H1 (cell line): ENCODE data around the gene CPTP. TPM values are rescaled to one million over a fixed set of nuclear protein-coding genes. Genes with fewer than 3 reads are reported as not detected.

Source experiments
- CTCF ChIA-PET: fragments of 300-600 bp; sonication (Branson Sonifier 250); formaldehyde crosslinking; loops from one replicate; lab custom pipeline; 2021; ENCODE audit not compliant: partially characterized antibody; lab: Charles Lee
- POLR2A ChIA-PET: fragments of 300-600 bp; sonication (Branson Sonifier 250); formaldehyde crosslinking; loops from one replicate; lab custom pipeline; 2021; ENCODE audit warnings: inconsistent platforms; ENCODE audit not compliant: partially characterized antibody; lab: Charles Lee
- DNase-seq, 2 experiments: peaks; one replicate each; pipeline versions ENCODE4 v3.0.0 to v3.0.0-alpha.2; 2010 to 2022; ENCODE audit warnings: low spot score in 2 of 2, low read depth in 1 of 2, mixed read lengths in 1 of 2
- FAIRE-seq: peaks from 2 replicates; lab custom pipeline; 2011; peaks lifted over from hg19 to GRCh38; lab: Jason Lieb, UNC
- H2AFZ ChIP-seq: 2 replicates; pipeline ENCODE4 v1.8.1; 2012; ENCODE audit warnings: low read length, inconsistent platforms
- H2AK5ac ChIP-seq: 2 replicates; pipeline ENCODE4 v1.6.1; 2013; ENCODE audit warnings: low read depth, low read length
- H2BK120ac ChIP-seq: replicated peaks from 2 replicates; pipeline ENCODE3; 2013; ENCODE audit warnings: low read depth, low read length, inconsistent platforms
- H2BK12ac ChIP-seq: 2 replicates; pipeline ENCODE4 v1.6.1; 2013; ENCODE audit warnings: low read depth, low read length
- H2BK15ac ChIP-seq: 2 replicates; pipeline ENCODE4 v1.6.1; 2013; ENCODE audit warnings: low read length
- H2BK20ac ChIP-seq: 2 replicates; pipeline ENCODE4 v1.6.1; 2013; ENCODE audit warnings: low read length
- H2BK5ac ChIP-seq: 2 replicates; pipeline ENCODE4 v1.6.1; 2013; ENCODE audit warnings: low read depth, low read length
- H3K14ac ChIP-seq: 2 replicates; pipeline ENCODE4 v1.6.1; 2013; ENCODE audit warnings: inconsistent platforms; ENCODE audit not compliant: insufficient read length
- H3K18ac ChIP-seq: 2 replicates; pipeline ENCODE4 v1.6.1; 2013; ENCODE audit warnings: low read length; ENCODE audit errors: extremely low read depth
- H3K23ac ChIP-seq: 2 replicates; pipeline ENCODE4 v1.6.1; 2013; ENCODE audit warnings: inconsistent platforms; ENCODE audit not compliant: insufficient read length
- H3K23me2 ChIP-seq: 2 replicates; pipeline ENCODE4 v1.6.1; 2013; ENCODE audit warnings: low read depth, low read length
- H3K27ac ChIP-seq: 2 replicates; pipeline ENCODE4 v1.6.1; 2011; ENCODE audit warnings: low read depth, low read length, inconsistent platforms
- H3K27me3 ChIP-seq, 4 experiments: replicated peaks in 1 of 4; 1 replicate in 1 of 4; 2 replicates in 3 of 4; pipeline versions ENCODE4 v1.6.1 to v1.8.1; 2011 to 2013; ENCODE audit warnings: low read length in 3 of 4, mild to moderate bottlenecking in 3 of 4, inconsistent platforms in 2 of 4, mixed read lengths in 2 of 4, moderate library complexity in 1 of 4; ENCODE audit not compliant: control insufficient read depth in 3 of 4, insufficient read depth in 3 of 4; ENCODE audit errors: extremely low read depth in 1 of 4
- H3K36me3 ChIP-seq, 4 experiments: 2 replicates each; pipeline versions ENCODE4 v1.6.1 to v1.8.1; 2011 to 2013; ENCODE audit warnings: mild to moderate bottlenecking in 4 of 4, low read length in 3 of 4, moderate library complexity in 2 of 4, control low read depth in 1 of 4, inconsistent platforms in 1 of 4; ENCODE audit not compliant: insufficient read depth in 4 of 4, control insufficient read depth in 2 of 4
- H3K4ac ChIP-seq: replicated peaks from 2 replicates; pipeline ENCODE3; 2013; ENCODE audit warnings: low read length, low read depth, mixed read lengths, inconsistent platforms; ENCODE audit not compliant: insufficient read length
- H3K4me1 ChIP-seq, 4 experiments: replicated peaks in 1 of 4; 1 replicate in 1 of 4; 2 replicates in 3 of 4; pipeline versions ENCODE4 v1.6.1 to v1.8.1; 2011 to 2013; ENCODE audit warnings: low read length in 3 of 4, inconsistent platforms in 2 of 4, mixed read lengths in 1 of 4; ENCODE audit not compliant: insufficient read depth in 4 of 4, control insufficient read depth in 3 of 4
- H3K4me2 ChIP-seq, 2 experiments: 2 replicates each; pipeline versions ENCODE4 v1.6.1 to v1.8.1; 2011 to 2013; ENCODE audit warnings: low read depth in 2 of 2, low read length in 2 of 2, control low read depth in 1 of 2, inconsistent platforms in 1 of 2, mild to moderate bottlenecking in 1 of 2; ENCODE audit not compliant: insufficient read depth in 1 of 2
- H3K4me3 ChIP-seq, 4 experiments: fragments of 200-600, 300-600 bp in 1 of 4; sonication (generic), shearing (Covaris generic), sonication (Bioruptor Twin) in 1 of 4; 2 replicates each; pipeline versions ENCODE4 v1.5.1 to v1.8.1; 2011 to 2016; ENCODE audit warnings: low read length in 4 of 4, low read depth in 3 of 4, control low read depth in 2 of 4, inconsistent platforms in 2 of 4, mild to moderate bottlenecking in 2 of 4, mixed read lengths in 1 of 4, moderate library complexity in 1 of 4; ENCODE audit not compliant: insufficient read depth in 2 of 4; ENCODE audit errors: extremely low read depth in 1 of 4
- H3K56ac ChIP-seq: replicated peaks from 2 replicates; pipeline ENCODE3; 2013; ENCODE audit warnings: low read depth, mild to moderate bottlenecking, mixed read lengths, low read length, inconsistent platforms; ENCODE audit not compliant: insufficient read length
- H3K79me1 ChIP-seq: 2 replicates; pipeline ENCODE4 v1.6.1; 2013; ENCODE audit warnings: low read depth, low read length, control low read depth
- H3K79me2 ChIP-seq, 2 experiments: 2 replicates each; pipeline versions ENCODE4 v1.6.1 to v1.8.1; 2012 to 2013; ENCODE audit warnings: low read length in 2 of 2, mild to moderate bottlenecking in 2 of 2, inconsistent platforms in 1 of 2; ENCODE audit not compliant: insufficient read depth in 2 of 2, control insufficient read depth in 1 of 2
- H3K9ac ChIP-seq, 4 experiments: replicated peaks in 1 of 4; 1 replicate in 1 of 4; 2 replicates in 3 of 4; pipeline versions ENCODE4 v1.6.1 to v1.8.1; 2011 to 2013; ENCODE audit warnings: low read depth in 3 of 4, low read length in 3 of 4, control low read depth in 2 of 4, mild to moderate bottlenecking in 2 of 4, moderate library complexity in 2 of 4, inconsistent platforms in 1 of 4; ENCODE audit errors: extremely low read depth in 1 of 4
- H3K9me3 ChIP-seq, 2 experiments: 2 replicates each; pipeline versions ENCODE4 v1.6.1 to v1.8.1; 2012 to 2013; ENCODE audit warnings: mild to moderate bottlenecking in 2 of 2, moderate library complexity in 2 of 2, control low read depth in 1 of 2, inconsistent platforms in 1 of 2, low read depth in 1 of 2, low read length in 1 of 2, mixed read lengths in 1 of 2; ENCODE audit not compliant: insufficient read depth in 2 of 2
- H4K20me1 ChIP-seq, 2 experiments: replicated peaks in 1 of 2; 2 replicates each; pipeline versions ENCODE3 to v1.8.1; 2011 to 2013; ENCODE audit warnings: inconsistent platforms in 2 of 2, low read length in 2 of 2, mild to moderate bottlenecking in 1 of 2; ENCODE audit not compliant: insufficient read depth in 2 of 2, control insufficient read depth in 1 of 2
- H4K5ac ChIP-seq: 2 replicates; pipeline ENCODE4 v1.6.1; 2013; ENCODE audit warnings: low read length, low read depth, mixed read lengths, inconsistent platforms; ENCODE audit not compliant: insufficient read length
- H4K8ac ChIP-seq: 2 replicates; pipeline ENCODE4 v1.8.0; 2013; ENCODE audit warnings: mild to moderate bottlenecking, moderate library complexity, low read length, inconsistent platforms; ENCODE audit not compliant: insufficient read depth; ENCODE audit errors: extremely low read depth
- H4K91ac ChIP-seq: replicated peaks from 2 replicates; pipeline ENCODE3; 2013; ENCODE audit warnings: low read length, mixed read lengths, inconsistent platforms; ENCODE audit not compliant: insufficient read length
- POLR2AphosphoS5 ChIP-seq: IDR thresholded peaks from 2 replicates; pipeline ENCODE4 v1.6.1; 2011; ENCODE audit warnings: low read depth, low read length
- SIX5 ChIP-seq: IDR thresholded peaks from 2 replicates; pipeline ENCODE4 v1.6.1; 2011; ENCODE audit warnings: mild to moderate bottlenecking, low read depth, low read length
- WGBS, 2 experiments: shearing (Covaris generic) in 1 of 2; methylation state at CpG; one replicate each; pipeline versions ENCODE4 v1.1.6 to v1.1.7; 2013 to 2015; ENCODE audit warnings: low lambda C conversion rate in 2 of 2, mixed read lengths in 2 of 2, inconsistent platforms in 1 of 2, low coverage in 1 of 2, missing lambda C conversion rate in 1 of 2; ENCODE audit not compliant: insufficient replicate concordance in 2 of 2, insufficient coverage in 1 of 2, insufficient read length in 1 of 2; ENCODE audit errors: extremely low coverage in 1 of 2, missing lambda C conversion rate in 1 of 2; 5-methylcytosine and 5-hydroxymethylcytosine counted together
- polyA plus RNA-seq, 7 experiments: library from polyadenylated mRNA; depleted of rRNA in 3 of 7; stranded (reverse) in 5 of 7; unstranded in 2 of 7; fragments of >200 nt in 5 of 7; fragments of 200-250 nt in 2 of 7; gene quantifications; 1 replicate in 5 of 7; 2 replicates in 1 of 7; 4 replicates in 1 of 7; pipeline versions ENCODE4 v1.2.1 to v1.2.3, GENCODE V29; 2011 to 2013; ENCODE audit warnings: missing spikeins in 2 of 7, mixed read lengths in 2 of 7
- total RNA-seq: library from RNA; stranded (reverse); fragmentation: NEBNext Ultra II Directional; extraction: Animal tissue kit (Norgen Biotek cat#: 25700); gene quantifications from 2 replicates; pipeline ENCODE4 v1.2.1, GENCODE V29; 2021

CPTP gene
- total and polyA plus RNA-seq, 2 of the 8 experiments (the other 6 are each of a cell fraction or from before 2014, with no cell fraction given) = 8.1 to 10.6 TPM

DNA sequence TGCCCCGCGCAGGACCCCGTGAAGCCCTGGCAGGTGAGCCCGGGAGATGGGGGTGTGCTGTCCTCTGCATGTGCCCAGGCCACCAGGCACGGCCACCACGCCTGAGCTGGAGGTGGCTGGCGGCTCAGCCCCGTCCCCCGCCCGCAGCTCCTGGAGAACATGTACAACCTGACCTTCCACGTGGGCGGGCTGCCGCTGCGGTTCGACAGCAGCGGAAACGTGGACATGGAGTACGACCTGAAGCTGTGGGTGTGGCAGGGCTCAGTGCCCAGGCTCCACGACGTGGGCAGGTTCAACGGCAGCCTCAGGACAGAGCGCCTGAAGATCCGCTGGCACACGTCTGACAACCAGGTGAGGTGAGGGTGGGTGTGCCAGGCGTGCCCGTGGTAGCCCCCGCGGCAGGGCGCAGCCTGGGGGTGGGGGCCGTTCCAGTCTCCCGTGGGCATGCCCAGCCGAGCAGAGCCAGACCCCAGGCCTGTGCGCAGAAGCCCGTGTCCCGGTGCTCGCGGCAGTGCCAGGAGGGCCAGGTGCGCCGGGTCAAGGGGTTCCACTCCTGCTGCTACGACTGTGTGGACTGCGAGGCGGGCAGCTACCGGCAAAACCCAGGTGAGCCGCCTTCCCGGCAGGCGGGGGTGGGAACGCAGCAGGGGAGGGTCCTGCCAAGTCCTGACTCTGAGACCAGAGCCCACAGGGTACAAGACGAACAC lies 8.3 kb downstream of the CPTP start:
- Histone ChIP-seq H3K14ac (no peak overlapping the region), H3K4me1 (no peaks in the 10 kb centered on the region; a peak in 2 of 7 replicates), H3K79me2 (no peaks in the 10 kb centered on the region), H4K91ac (no peak overlapping the region), H4K5ac (no peak overlapping the region), H2AFZ (no peak overlapping the region), H3K9ac (no peak overlapping the region), H4K8ac (no peak overlapping the region), H3K27ac (no peak overlapping the region), H3K4me3 (no peak overlapping the region), H4K20me1 (peaks cover 10 to 32% of the 10 kb centered on the region in 2 experiments), H2BK12ac (no peak overlapping the region), H3K36me3 (peaks cover 0 to 9% (median under 1%) of the 10 kb centered on the region in 4 experiments; a peak in 3 of 8 replicates), H3K79me1 (peaks cover 6% of the 10 kb centered on the region; the same call in 1 of the 2 replicates), H2BK5ac (no peak overlapping the region), H3K18ac (no peak overlapping the region), H3K9me3 (peaks cover 0 to 6% of the 10 kb centered on the region in 2 experiments; a peak in 2 of 4 replicates), H3K4ac (no peak overlapping the region), H3K27me3 (no peaks in the 10 kb centered on the region; a peak in 1 of 7 replicates), H3K56ac (no peak overlapping the region), H2AK5ac (no peak overlapping the region), H3K23ac (no peak overlapping the region), H2BK120ac (no peak overlapping the region), H3K4me2 (no peak overlapping the region), H2BK20ac (no peak overlapping the region), H2BK15ac (no peak overlapping the region), H3K23me2 (peaks cover 2% of the 10 kb centered on the region; the same call in 1 of the 2 replicates)
- FAIRE-seq (no peak), DNase-seq (no peak)
- CTCF ChIA-PET = interaction anchor here (2.2 kb wide), 1 partner anchor 41 kb away, joined by 5 read pairs; no protein-coding TSS in a partner anchor
- POLR2A ChIA-PET = interaction anchor here (0.7 to 9.0 kb wide), 10 partner anchors 12 to 69 kb away, joined by 3 to 134 read pairs (median 3); partner anchors contain the start of gene AURKAIP1
- 91% methylated on average over 34 of the region's 48 CpGs; no CpG with 5 or more reads in 1 of the 2 experiments for WGBS, 2 experiments
- no peak for TF ChIP-seq SIX5
- TF ChIP-seq POLR2AphosphoS5 = peak; percentile 44
